Osteoblast (primary cell): ENCODE results near the gene SLF1. TPM values are rescaled to one million over a fixed set of nuclear protein-coding genes. Genes with fewer than 3 reads are reported as not detected.

Source experiments
- DNase-seq: peaks from one replicate; pipeline ENCODE4 v3.0.0; 2011; ENCODE audit warnings: low spot score, mixed read lengths; ENCODE audit not compliant: insufficient read length; ENCODE audit errors: missing footprints
- H2AFZ ChIP-seq: 2 replicates; pipeline ENCODE4 v1.6.0; 2011; ENCODE audit warnings: mild to moderate bottlenecking, low read length
- H3K27ac ChIP-seq: 2 replicates; pipeline ENCODE4 v1.5.1; 2011; ENCODE audit warnings: mild to moderate bottlenecking, low read depth, low read length, moderate library complexity
- H3K27me3 ChIP-seq: 2 replicates; pipeline ENCODE4 v1.6.0; 2012; ENCODE audit warnings: mild to moderate bottlenecking, control low read depth, inconsistent platforms, low read length, moderate library complexity; ENCODE audit not compliant: insufficient read depth
- H3K36me3 ChIP-seq: 2 replicates; pipeline ENCODE4 v1.5.1; 2011; ENCODE audit warnings: mild to moderate bottlenecking, low read length, control low read depth, moderate library complexity; ENCODE audit not compliant: insufficient read depth
- H3K4me1 ChIP-seq: 2 replicates; pipeline ENCODE4 v1.5.1; 2011; ENCODE audit warnings: mild to moderate bottlenecking, low read length, control low read depth, moderate library complexity; ENCODE audit not compliant: insufficient read depth
- H3K4me2 ChIP-seq: 2 replicates; pipeline ENCODE4 v1.6.0; 2011; ENCODE audit warnings: mild to moderate bottlenecking, low read length; ENCODE audit not compliant: insufficient read depth
- H3K4me3 ChIP-seq: fragments of 200-600 bp; sonication (generic); 3 replicates; pipeline ENCODE4 v1.5.1; 2012; ENCODE audit warnings: mild to moderate bottlenecking, low read length, inconsistent platforms; ENCODE audit not compliant: insufficient read depth
- H3K79me2 ChIP-seq: 2 replicates; pipeline ENCODE4 v1.6.0; 2012; ENCODE audit warnings: mild to moderate bottlenecking, low read length, control low read depth, inconsistent platforms; ENCODE audit not compliant: insufficient read depth
- H3K9me3 ChIP-seq: 2 replicates; pipeline ENCODE4 v1.5.1; 2011; ENCODE audit warnings: low read depth, low read length, control low read depth
- H4K20me1 ChIP-seq: 2 replicates; pipeline ENCODE4 v1.6.0; 2012; ENCODE audit warnings: mild to moderate bottlenecking, low read length, control low read depth; ENCODE audit not compliant: insufficient read depth
- CTCF ChIP-seq: IDR thresholded peaks from 2 replicates; pipeline ENCODE4 v1.5.1; 2011; ENCODE audit warnings: mild to moderate bottlenecking, low read depth, low read length, moderate library complexity; ENCODE audit errors: extremely low read depth
- total RNA-seq: library from RNA; depleted of rRNA; stranded (reverse); fragments of >200 nt; gene quantifications from 2 replicates; pipeline ENCODE4 v1.2.3, GENCODE V29; 2012

SLF1 gene
- total RNA-seq, 1 donor: 4.7 TPM

GRCh38 chr5:94658272-94658671, 39.8 kb downstream of the SLF1 start:
- Histone ChIP-seq H3K4me2 (no peak overlapping the region), H3K27me3 (no peaks in the 10 kb centered on the region), H3K36me3 (peaks cover 10% of the 10 kb centered on the region), H3K4me3 (no peak overlapping the region), H3K79me2 (peaks cover 8% of the 10 kb centered on the region), H3K9me3 (no peaks in the 10 kb centered on the region), H2AFZ (no peak overlapping the region), H3K27ac (no peak overlapping the region), H3K4me1 (no peaks in the 10 kb centered on the region), H4K20me1 (no peaks in the 10 kb centered on the region)
- no peak for DNase-seq
- TF ChIP-seq CTCF: no peak

DNA sequence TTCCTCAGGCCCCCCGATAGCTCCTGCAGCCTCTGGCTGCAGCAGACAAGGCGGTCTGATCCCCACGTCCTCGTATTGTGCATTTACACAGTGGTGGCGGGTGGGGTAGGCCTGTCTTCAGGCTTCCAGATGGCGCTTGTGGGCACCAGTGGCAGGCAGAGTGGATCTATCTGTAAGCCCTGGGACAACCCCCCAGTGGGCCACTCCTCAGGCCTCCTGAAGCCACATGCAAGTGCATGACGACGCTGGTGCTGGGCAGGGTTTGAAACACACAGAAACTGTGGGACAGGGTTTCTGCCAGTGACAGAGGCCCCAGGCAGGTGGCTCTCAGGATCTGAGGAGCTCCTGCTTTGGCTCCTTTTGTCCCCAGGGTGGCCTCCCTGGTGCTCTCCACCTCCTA, 42.0 kb downstream of the SLF1 start:
- no peak overlapping the region for H3K4me2 ChIP-seq
- H3K4me1 ChIP-seq: no peaks in the 10 kb centered on the region
- no peaks in the 10 kb centered on the region for H3K27me3 ChIP-seq
- no peak for DNase-seq
- no peak for TF ChIP-seq CTCF
- H3K9me3 ChIP-seq: no peaks in the 10 kb centered on the region
- peaks cover 8% of the 10 kb centered on the region for H3K79me2 ChIP-seq
- H3K4me3 ChIP-seq: no peak overlapping the region
- H3K27ac ChIP-seq: no peak overlapping the region
- H2AFZ ChIP-seq: no peak overlapping the region
- peaks cover 5% of the 10 kb centered on the region for H3K36me3 ChIP-seq
- H4K20me1 ChIP-seq: no peaks in the 10 kb centered on the region

- Histone ChIP-seq H3K27me3 (no peaks in the 10 kb centered on the region), H3K4me3 (no peak overlapping the region), H3K79me2 (peaks cover 6% of the 10 kb centered on the region), H4K20me1 (no peaks in the 10 kb centered on the region), H3K4me1 (no peaks in the 10 kb centered on the region), H3K36me3 (peaks cover 5% of the 10 kb centered on the region), H3K4me2 (no peak overlapping the region), H2AFZ (no peak overlapping the region), H3K9me3 (no peaks in the 10 kb centered on the region), H3K27ac (no peak overlapping the region)
- TF ChIP-seq CTCF: no peak
- DNase-seq: no peak
Measured at GRCh38 chr5:94661086-94661485, 42.6 kb downstream of the SLF1 start.

DNA sequence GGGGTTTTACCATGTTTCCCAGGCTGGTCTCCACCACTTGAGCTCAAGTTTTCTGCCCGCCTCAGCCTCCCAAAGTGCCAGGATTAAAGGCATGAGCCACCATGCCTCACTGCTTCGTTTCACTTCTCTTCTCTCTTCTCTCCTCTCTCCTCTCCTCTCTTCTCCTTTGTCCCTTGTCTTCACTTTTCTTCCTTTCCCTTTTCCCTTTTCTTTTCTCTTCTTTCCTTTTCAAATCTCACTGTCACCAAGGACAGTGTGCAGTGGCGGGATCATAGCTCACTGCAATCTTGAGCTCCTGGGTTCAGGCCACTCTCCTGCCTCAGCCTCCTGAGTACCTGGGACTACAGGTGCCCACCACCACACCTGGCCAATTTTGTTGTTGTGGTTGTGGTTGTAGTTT, 49.5 kb downstream of the SLF1 start:
- no peaks in the 10 kb centered on the region for H3K79me2 ChIP-seq
- no peak for DNase-seq

More for the DNA sequence above, 49.5 kb downstream of the SLF1 start:
- H3K27me3 ChIP-seq: no peaks in the 10 kb centered on the region
- H2AFZ ChIP-seq: no peak overlapping the region
- no peak overlapping the region for H3K4me3 ChIP-seq
- no peaks in the 10 kb centered on the region for H4K20me1 ChIP-seq
- H3K4me1 ChIP-seq: no peaks in the 10 kb centered on the region
- no peaks in the 10 kb centered on the region for H3K36me3 ChIP-seq
- no peak overlapping the region for H3K27ac ChIP-seq
- H3K4me2 ChIP-seq: no peak overlapping the region
- TF ChIP-seq CTCF: no peak
- H3K9me3 ChIP-seq: no peaks in the 10 kb centered on the region
